ENCODE data around the gene SPRTN. TPM values are rescaled to one million over a fixed set of nuclear protein-coding genes. Genes with fewer than 3 reads are reported as not detected.

The SPRTN gene
- total and polyA plus RNA-seq, 2 of the 8 experiments (the other 6 are each of a cell fraction or from before 2014, with no cell fraction given) = 6.6 to 15.1 TPM

DNA sequence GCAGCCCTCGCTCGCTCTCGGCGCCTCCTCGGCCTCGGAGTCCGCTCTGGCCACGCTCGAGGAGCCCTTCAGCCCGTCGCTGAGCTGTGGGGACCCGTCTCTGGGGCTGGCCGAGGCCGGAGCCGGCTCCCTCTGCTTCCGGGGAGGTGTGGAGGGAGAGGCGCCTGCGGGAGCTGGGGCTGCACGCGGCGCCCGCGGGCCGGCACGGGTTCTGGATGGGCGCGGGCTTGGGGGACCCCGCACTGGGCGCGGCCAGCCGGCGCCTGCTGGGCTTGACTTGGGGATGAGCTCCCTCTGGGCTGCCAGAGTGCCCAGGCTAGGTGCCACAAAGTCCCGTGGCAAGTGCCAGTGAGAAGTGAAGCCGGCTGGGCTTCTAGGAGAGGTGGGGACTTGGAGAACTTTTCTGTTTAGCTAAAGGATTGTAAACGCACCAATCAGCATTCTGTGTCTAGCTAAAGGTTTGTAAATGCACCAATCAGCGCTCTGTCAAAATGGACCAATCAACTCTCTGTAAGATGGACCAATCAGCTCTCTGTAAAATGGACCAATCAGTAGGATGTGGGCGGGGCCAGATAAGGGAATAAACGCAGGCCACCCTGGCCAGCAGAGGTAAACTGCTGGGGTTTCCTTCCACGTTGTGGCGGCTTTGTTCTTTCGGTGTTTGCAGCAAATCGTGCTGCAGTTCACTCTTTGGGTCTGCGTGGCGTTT lies 20.6 kb upstream of the SPRTN start:
- no peak overlapping the region for H3K23ac ChIP-seq (ENCODE audit: insufficient read length)
- no peaks in the 10 kb centered on the region for H3K79me1 ChIP-seq (ENCODE audit: low read depth, low read length)
- H2BK20ac ChIP-seq (ENCODE audit: low read length) = no peak overlapping the region
- H3K9me3 ChIP-seq (ENCODE audit: insufficient read depth in 2 of 2, low read depth in 1 of 2, low read length in 1 of 2) = peaks cover 0 to 4% of the 10 kb centered on the region in 2 experiments; a peak in 1 of 4 replicates
- H3K4me3 ChIP-seq (ENCODE audit: extremely low read depth in 1 of 4, insufficient read depth in 2 of 4, low read depth in 3 of 4, low read length in 4 of 4) = no peak overlapping the region
- no peak overlapping the region for H3K18ac ChIP-seq (ENCODE audit: extremely low read depth, low read length)
- H2AFZ ChIP-seq (ENCODE audit: low read length) = no peak overlapping the region
- no peaks in the 10 kb centered on the region for H3K36me3 ChIP-seq (ENCODE audit: control insufficient read depth in 2 of 4, insufficient read depth in 4 of 4, low read length in 3 of 4)
- DNase-seq (ENCODE audit: low read depth in 1 of 2, low spot score in 2 of 2) = no peak
- no peak overlapping the region for H3K14ac ChIP-seq (ENCODE audit: insufficient read length)
- H2BK5ac ChIP-seq (ENCODE audit: low read depth, low read length) = no peak overlapping the region
- no peak overlapping the region for H3K4ac ChIP-seq (replicated peaks; ENCODE audit: insufficient read length, low read depth, low read length)
- H4K20me1 ChIP-seq (replicated peaks in 1 of 2; ENCODE audit: control insufficient read depth in 1 of 2, insufficient read depth in 2 of 2, low read length in 2 of 2) = no peaks in the 10 kb centered on the region
- no peak overlapping the region for H2BK12ac ChIP-seq (ENCODE audit: low read depth, low read length)
- H3K27me3 ChIP-seq (replicated peaks in 1 of 4; ENCODE audit: control insufficient read depth in 3 of 4, extremely low read depth in 1 of 4, insufficient read depth in 3 of 4, low read length in 3 of 4) = no peaks in the 10 kb centered on the region
- FAIRE-seq = no peak
- H4K91ac ChIP-seq (replicated peaks; ENCODE audit: insufficient read length, low read length) = no peak overlapping the region
- no peak overlapping the region for H3K9ac ChIP-seq (replicated peaks in 1 of 4; ENCODE audit: extremely low read depth in 1 of 4, low read depth in 3 of 4, low read length in 3 of 4)
- no peak overlapping the region for H2AK5ac ChIP-seq (ENCODE audit: low read depth, low read length)
- H3K56ac ChIP-seq (replicated peaks; ENCODE audit: insufficient read length, low read depth, low read length) = no peak overlapping the region
- peak overlapping the region; percentile 28; the same call in 1 of the 2 replicates for H4K8ac ChIP-seq (ENCODE audit: extremely low read depth, insufficient read depth, low read length)
- H3K79me2 ChIP-seq (ENCODE audit: control insufficient read depth in 1 of 2, insufficient read depth in 2 of 2, low read length in 2 of 2) = no peaks in the 10 kb centered on the region
- H2BK120ac ChIP-seq (replicated peaks; ENCODE audit: low read depth, low read length) = no peak overlapping the region
- no peak overlapping the region for H3K27ac ChIP-seq (ENCODE audit: low read depth, low read length)
- 96% methylated on average over 24 of the region's 44 CpGs; no CpG with 5 or more reads in 1 of the 2 experiments for WGBS, 2 experiments (ENCODE audit: extremely low coverage in 1 of 2, insufficient coverage in 1 of 2, insufficient read length in 1 of 2, insufficient replicate concordance in 2 of 2, low coverage in 1 of 2, low lambda C conversion rate in 2 of 2, missing lambda C conversion rate in 1 of 2)
- ChIA-PET POLR2A (ENCODE audit: partially characterized antibody) (interaction anchor here (0.9 kb wide), 1 partner anchor 9 kb away, joined by 3 read pairs; no protein-coding TSS in a partner anchor), CTCF (ENCODE audit: partially characterized antibody) (interaction anchor here (1.0 to 6.7 kb wide), 7 partner anchors 12 to 420 kb away, joined by 3 to 23 read pairs (median 5); no protein-coding TSS in a partner anchor)
- no peak overlapping the region for H2BK15ac ChIP-seq (ENCODE audit: low read length)
- H4K5ac ChIP-seq (ENCODE audit: insufficient read length, low read depth, low read length) = no peak overlapping the region
- no peak overlapping the region for H3K4me2 ChIP-seq (ENCODE audit: insufficient read depth in 1 of 2, low read depth in 2 of 2, low read length in 2 of 2)
- no peaks in the 10 kb centered on the region for H3K4me1 ChIP-seq (replicated peaks in 1 of 4; ENCODE audit: control insufficient read depth in 3 of 4, insufficient read depth in 4 of 4, low read length in 3 of 4)
- H3K23me2 ChIP-seq (ENCODE audit: low read depth, low read length) = no peaks in the 10 kb centered on the region
- TF ChIP-seq ASH2L (IDR thresholded peaks at IDR 0.05; ENCODE audit: low read length) (no peak), CEBPB (IDR thresholded peaks at IDR 0.05; ENCODE audit: low read depth, low read length) (no peak), POLR2A (IDR thresholded peaks at IDR 0.05; ENCODE audit: control extremely low read depth in 1 of 2, low read depth in 2 of 2, low read length in 2 of 2) (no peak), SP4 (IDR thresholded peaks at IDR 0.05; ENCODE audit: low read length) (no peak), SP2 (IDR thresholded peaks at IDR 0.05; ENCODE audit: low read length) (no peak), RFX5 (IDR thresholded peaks at IDR 0.05; ENCODE audit: borderline replicate concordance, low read depth, low read length) (no peak), GABPA (IDR thresholded peaks at IDR 0.05; ENCODE audit: borderline replicate concordance, insufficient read depth, low read length) (no peak), KDM5A (IDR thresholded peaks at IDR 0.05; ENCODE audit: low read length) (no peak), NRF1 (IDR thresholded peaks at IDR 0.05; ENCODE audit: low read depth, low read length) (no peak), SUZ12 (IDR thresholded peaks at IDR 0.05; ENCODE audit: low read length) (no peak), RAD21 (IDR thresholded peaks at IDR 0.05 in 1 of 2, conservative IDR thresholded peaks at IDR 0.05 in 1 of 2; ENCODE audit: low read depth in 2 of 2, low read length in 2 of 2) (no peak), JUN (IDR thresholded peaks at IDR 0.05; ENCODE audit: low read depth, low read length) (no peak)
- TF ChIP-seq, protein P1, sequence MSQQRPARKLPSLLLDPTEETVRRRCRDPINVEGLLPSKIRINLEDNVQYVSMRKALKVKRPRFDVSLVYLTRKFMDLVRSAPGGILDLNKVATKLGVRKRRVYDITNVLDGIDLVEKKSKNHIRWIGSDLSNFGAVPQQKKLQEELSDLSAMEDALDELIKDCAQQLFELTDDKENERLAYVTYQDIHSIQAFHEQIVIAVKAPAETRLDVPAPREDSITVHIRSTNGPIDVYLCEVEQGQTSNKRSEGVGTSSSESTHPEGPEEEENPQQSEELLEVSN (IDR thresholded peaks at IDR 0.05) = no peak
